Measurements from ENCODE around the gene ZNF429.

- TF ChIP-seq CTCF (conservative IDR thresholded peaks at IDR 0.05; ENCODE audit: low read depth, low read length) (no peak), RAD21 (IDR thresholded peaks at IDR 0.05; ENCODE audit: low read length) (no peak), POLR2A (IDR thresholded peaks at IDR 0.05; ENCODE audit: low read depth, low read length) (no peak), CEBPB (IDR thresholded peaks at IDR 0.05; ENCODE audit: low read depth, low read length) (no peak), SMC3 (IDR thresholded peaks at IDR 0.05; ENCODE audit: low read depth, low read length) (no peak), NFE2L2 (IDR thresholded peaks at IDR 0.05; ENCODE audit: low read depth, low read length) (no peak), BHLHE40 (IDR thresholded peaks at IDR 0.05; ENCODE audit: low read depth, low read length) (no peak)
These were observed 60.7 kb downstream of the ZNF429 start for GRCh38 chr19:21566073-21566472.
